ENCODE measurements around the gene TDRD6.

- no peak for TF ChIP-seq CTCF (IDR thresholded peaks at IDR 0.05)
- no peak for TF ChIP-seq POLR2A (IDR thresholded peaks at IDR 0.05)
- no peak for TF ChIP-seq POLR2AphosphoS5 (IDR thresholded peaks at IDR 0.05)
Observed at GRCh38 chr6:46734867-46735719, 47.4 kb downstream of the TDRD6 start, which contains the start of gene PLA2G7.
